PC-3 (cell line): Measurements from ENCODE around the gene MAML3. TPM values are rescaled to one million over a fixed set of nuclear protein-coding genes. Genes with fewer than 3 reads are reported as not detected.

Experiments
- ATAC-seq: fragments of 200-7000 bp; cut with Tn5 transposase; 2 replicates; pipeline ENCODE4 v1.9.1; 2020; ENCODE audit warnings: mild to moderate bottlenecking, moderate library complexity
- BruUV-seq: library from RNA; stranded (reverse); fragments of 400-500 nt; replicated peaks from 2 replicates; lab custom pipeline; 2021; lab: Mats Ljungman, UMichigan
- CTCF ChIA-PET: fragments of 300-600 bp; sonication (Branson Sonifier 250); formaldehyde crosslinking; loops from one replicate; lab custom pipeline; 2022; ENCODE audit warnings: antibody characterized with exemption; lab: Charles Lee
- POLR2A ChIA-PET: fragments of 300-600 bp; sonication (Branson Sonifier 250); formaldehyde crosslinking; loops from one replicate; lab custom pipeline; 2022; ENCODE audit warnings: antibody characterized with exemption; ENCODE audit not compliant: unreplicated experiment; lab: Charles Lee
- DNase-seq: peaks from one replicate; pipeline ENCODE4 v3.0.0-alpha.2; 2015
- H2AFZ ChIP-seq: fragments of 300-600 bp; sonication (generic); 2 replicates; pipeline ENCODE4 v1.6.0; 2016; ENCODE audit warnings: antibody characterized with exemption, low read length
- H3F3A ChIP-seq: fragments of 300-600 bp; sonication (generic); one replicate; pipeline ENCODE4 v1.6.0; 2017; ENCODE audit warnings: antibody characterized with exemption, low read length, control low read depth, mild to moderate bottlenecking; ENCODE audit not compliant: unreplicated experiment
- H3K27ac ChIP-seq: fragments of 300-600 bp; sonication (generic); 2 replicates; pipeline ENCODE4 v1.5.1; 2016; ENCODE audit warnings: mild to moderate bottlenecking, low read length
- H3K27me3 ChIP-seq: fragments of 300-600 bp; sonication (generic); 2 replicates; pipeline ENCODE4 v1.6.1; 2016; ENCODE audit warnings: low read length, mixed read lengths
- H3K36me3 ChIP-seq: fragments of 300-600 bp; sonication (generic); 2 replicates; pipeline ENCODE4 v1.6.1; 2016; ENCODE audit warnings: low read depth, mixed run types, low read length, mixed read lengths
- H3K4me1 ChIP-seq: fragments of 300-600 bp; sonication (generic); 2 replicates; pipeline ENCODE4 v1.5.1; 2016; ENCODE audit warnings: low read length; ENCODE audit not compliant: insufficient read depth
- H3K4me2 ChIP-seq: fragments of 300-600 bp; sonication (generic); 2 replicates; pipeline ENCODE4 v1.6.0; 2016; ENCODE audit warnings: low read length
- H3K4me3 ChIP-seq: fragments of 300-600 bp; sonication (generic); 2 replicates; pipeline ENCODE4 v1.5.1; 2016; ENCODE audit warnings: mild to moderate bottlenecking, low read length, mixed read lengths
- H3K79me2 ChIP-seq: fragments of 300-600 bp; sonication (generic); 2 replicates; pipeline ENCODE4 v1.6.1; 2017; ENCODE audit warnings: low read length, mixed read lengths
- H3K9ac ChIP-seq: fragments of 300-600 bp; sonication (generic); 2 replicates; pipeline ENCODE4 v1.6.0; 2016; ENCODE audit warnings: mild to moderate bottlenecking, low read length
- H3K9me2 ChIP-seq: fragments of 300-600 bp; sonication (generic); replicated peaks from 2 replicates; pipeline ENCODE4 v1.6.1; 2016; ENCODE audit warnings: mixed run types, low read length, mixed read lengths
- H3K9me3 ChIP-seq: fragments of 300-600 bp; sonication (generic); 2 replicates; pipeline ENCODE4 v1.6.1; 2016; ENCODE audit warnings: low read length, mixed read lengths
- H4K20me1 ChIP-seq: fragments of 300-600 bp; sonication (generic); 2 replicates; pipeline ENCODE4 v1.6.1; 2016; ENCODE audit warnings: low read length, mixed read lengths
- EZH2 ChIP-seq: fragments of 300-600 bp; sonication (generic); IDR thresholded peaks from one replicate; pipeline ENCODE4 v1.6.1; 2017; ENCODE audit warnings: antibody characterized with exemption, mild to moderate bottlenecking, low read length; ENCODE audit not compliant: unreplicated experiment
- EZH2phosphoT487 ChIP-seq: fragments of 300-600 bp; sonication (generic); IDR thresholded peaks from 2 replicates; pipeline ENCODE4 v1.6.1; 2018; ENCODE audit warnings: mild to moderate bottlenecking, antibody characterized with exemption, low read length, borderline replicate concordance
- intact Hi-C: fragments of 100-400 bp; cut with micrococcal nuclease; formaldehyde crosslinking; loops from 2 replicates; pipeline ENCODE4 v1.9.0; 2023
- total RNA-seq: library from RNA; depleted of rRNA; stranded (reverse); fragments of >200 nt; gene quantifications from 2 replicates; pipeline ENCODE4 v1.2.3, GENCODE V29; 2014
- TF ChIP-seq, protein P1 (sequence below): fragments of 300-600 bp; sonication (generic); conservative IDR thresholded peaks from 2 replicates; pipeline ENCODE4 v1.5.1; 2017; ENCODE audit warnings: antibody characterized with exemption, low read depth, mild to moderate bottlenecking, low read length

The MAML3 gene
- total RNA-seq, 1 experiment from 2014 or later = 4.3 TPM

GRCh38 chr4:140108243-140108642 lies 45.7 kb downstream of the MAML3 start:
- ChIA-PET POLR2A (interaction anchor here (0.5 kb wide), 1 partner anchor 59 kb away, joined by 3 read pairs; no protein-coding TSS in a partner anchor), CTCF (no interaction called here)
- Histone ChIP-seq H3K4me2 (no peak overlapping the region), H3K9me2 (no peaks in the 10 kb centered on the region), H3K9ac (no peak overlapping the region), H3K4me1 (peaks cover 14% of the 10 kb centered on the region), H3K36me3 (no peaks in the 10 kb centered on the region), H3K79me2 (no peaks in the 10 kb centered on the region), H2AFZ (no peak overlapping the region), H3K4me3 (no peak overlapping the region), H3K9me3 (no peaks in the 10 kb centered on the region), H3K27me3 (no peaks in the 10 kb centered on the region), H3F3A (no peaks in the 10 kb centered on the region), H4K20me1 (no peaks in the 10 kb centered on the region), H3K27ac (no peak overlapping the region)
- BruUV-seq = no TSS peak
- DNase-seq (no peak), ATAC-seq (no peak)
- intact Hi-C loops = no loop called here
- TF ChIP-seq EZH2phosphoT487 (no peak), EZH2 (no peak)
- TF ChIP-seq, protein P1, sequence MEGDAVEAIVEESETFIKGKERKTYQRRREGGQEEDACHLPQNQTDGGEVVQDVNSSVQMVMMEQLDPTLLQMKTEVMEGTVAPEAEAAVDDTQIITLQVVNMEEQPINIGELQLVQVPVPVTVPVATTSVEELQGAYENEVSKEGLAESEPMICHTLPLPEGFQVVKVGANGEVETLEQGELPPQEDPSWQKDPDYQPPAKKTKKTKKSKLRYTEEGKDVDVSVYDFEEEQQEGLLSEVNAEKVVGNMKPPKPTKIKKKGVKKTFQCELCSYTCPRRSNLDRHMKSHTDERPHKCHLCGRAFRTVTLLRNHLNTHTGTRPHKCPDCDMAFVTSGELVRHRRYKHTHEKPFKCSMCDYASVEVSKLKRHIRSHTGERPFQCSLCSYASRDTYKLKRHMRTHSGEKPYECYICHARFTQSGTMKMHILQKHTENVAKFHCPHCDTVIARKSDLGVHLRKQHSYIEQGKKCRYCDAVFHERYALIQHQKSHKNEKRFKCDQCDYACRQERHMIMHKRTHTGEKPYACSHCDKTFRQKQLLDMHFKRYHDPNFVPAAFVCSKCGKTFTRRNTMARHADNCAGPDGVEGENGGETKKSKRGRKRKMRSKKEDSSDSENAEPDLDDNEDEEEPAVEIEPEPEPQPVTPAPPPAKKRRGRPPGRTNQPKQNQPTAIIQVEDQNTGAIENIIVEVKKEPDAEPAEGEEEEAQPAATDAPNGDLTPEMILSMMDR = no peak

DNA sequence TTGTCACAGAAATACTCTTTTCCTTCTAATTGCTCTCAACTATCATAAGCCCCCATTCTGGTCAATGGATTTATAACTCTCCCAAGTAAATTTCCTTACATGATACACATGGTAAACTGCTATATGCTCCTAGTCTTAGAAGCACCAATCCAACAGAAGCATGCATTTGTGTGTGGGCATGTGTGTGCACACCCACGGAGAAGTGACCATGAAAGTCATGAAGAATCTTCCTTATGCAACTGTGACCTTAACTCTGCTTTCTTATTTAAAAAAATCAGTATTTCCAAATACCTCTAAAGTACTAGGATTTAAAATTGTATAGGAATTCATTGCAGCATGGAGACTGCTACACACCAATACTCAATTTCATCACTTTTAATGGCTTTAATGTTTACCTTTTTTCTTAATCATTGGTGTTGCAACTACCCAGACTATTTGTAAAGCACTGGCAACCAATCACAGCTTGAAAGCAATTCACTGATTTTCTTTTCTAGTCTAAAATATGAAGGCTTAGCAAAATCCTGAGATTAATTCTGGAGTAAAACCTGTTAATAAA lies 47.6 kb downstream of the MAML3 start:
- H2AFZ ChIP-seq = no peak overlapping the region
- H3K36me3 ChIP-seq = no peaks in the 10 kb centered on the region
- no TSS peak for BruUV-seq
- no peaks in the 10 kb centered on the region for H3F3A ChIP-seq
- TF ChIP-seq, protein P1 = no peak
- TF ChIP-seq EZH2phosphoT487 = no peak
- TF ChIP-seq EZH2 = no peak
- H3K4me1 ChIP-seq = peaks cover 27% of the 10 kb centered on the region
- no peaks in the 10 kb centered on the region for H3K27me3 ChIP-seq
- no peaks in the 10 kb centered on the region for H4K20me1 ChIP-seq
- no peaks in the 10 kb centered on the region for H3K9me3 ChIP-seq
- no peaks in the 10 kb centered on the region for H3K9me2 ChIP-seq
- no peak for ATAC-seq
- no peak overlapping the region for H3K27ac ChIP-seq
- no peak overlapping the region for H3K4me2 ChIP-seq
- ChIA-PET POLR2A (no interaction called here), CTCF (no interaction called here)
- no peaks in the 10 kb centered on the region for H3K79me2 ChIP-seq
- intact Hi-C loops = no loop called here
- H3K9ac ChIP-seq = no peak overlapping the region
- DNase-seq = no peak
- H3K4me3 ChIP-seq = no peak overlapping the region

DNA sequence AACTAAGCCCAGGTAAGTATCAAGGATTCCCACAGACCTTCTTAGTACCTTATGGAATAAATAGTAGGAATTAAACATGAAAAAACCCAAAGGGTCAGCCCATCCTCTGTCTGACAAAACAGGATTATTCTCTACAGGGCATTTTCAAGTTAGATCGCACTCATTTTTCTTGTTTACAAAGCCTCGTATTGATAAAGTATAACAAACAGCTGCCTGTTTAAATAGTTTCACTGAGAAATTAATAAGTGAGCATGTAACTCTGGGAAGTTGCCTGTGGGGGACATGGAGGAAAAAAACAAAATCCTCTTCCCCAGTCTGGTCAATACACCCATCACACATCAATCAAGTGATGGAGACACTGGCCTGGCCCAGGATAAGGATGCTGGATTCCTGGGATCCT lies 48.5 kb downstream of the MAML3 start:
- Histone ChIP-seq H3K9ac (no peak overlapping the region), H3F3A (no peaks in the 10 kb centered on the region), H3K4me1 (peaks cover 32% of the 10 kb centered on the region), H3K27me3 (no peaks in the 10 kb centered on the region), H3K79me2 (no peaks in the 10 kb centered on the region), H3K9me2 (no peaks in the 10 kb centered on the region), H3K9me3 (no peaks in the 10 kb centered on the region), H3K36me3 (no peaks in the 10 kb centered on the region), H3K4me2 (no peak overlapping the region), H3K27ac (no peak overlapping the region), H4K20me1 (no peaks in the 10 kb centered on the region), H2AFZ (no peak overlapping the region), H3K4me3 (no peak overlapping the region)
- CTCF ChIA-PET = no interaction called here
- intact Hi-C loops = no loop called here
- POLR2A ChIA-PET = interaction anchor here (0.5 kb wide), 1 partner anchor 28 kb away, joined by 3 read pairs; no protein-coding TSS in a partner anchor
- ATAC-seq (no peak), DNase-seq (no peak)
- no TSS peak for BruUV-seq
- TF ChIP-seq, protein P1 = no peak
- TF ChIP-seq EZH2 = no peak
- TF ChIP-seq EZH2phosphoT487 = no peak
